Osteoblast (primary cell): ENCODE results near the gene OTC. TPM values are rescaled to one million over a fixed set of nuclear protein-coding genes. Genes with fewer than 3 reads are reported as not detected.

Experiments used
- DNase-seq: peaks from one replicate; pipeline ENCODE4 v3.0.0; 2011; ENCODE audit warnings: low spot score, mixed read lengths; ENCODE audit not compliant: insufficient read length; ENCODE audit errors: missing footprints
- H2AFZ ChIP-seq: 2 replicates; pipeline ENCODE4 v1.6.0; 2011; ENCODE audit warnings: mild to moderate bottlenecking, low read length
- H3K27ac ChIP-seq: 2 replicates; pipeline ENCODE4 v1.5.1; 2011; ENCODE audit warnings: mild to moderate bottlenecking, low read depth, low read length, moderate library complexity
- H3K27me3 ChIP-seq: 2 replicates; pipeline ENCODE4 v1.6.0; 2012; ENCODE audit warnings: mild to moderate bottlenecking, control low read depth, inconsistent platforms, low read length, moderate library complexity; ENCODE audit not compliant: insufficient read depth
- H3K36me3 ChIP-seq: 2 replicates; pipeline ENCODE4 v1.5.1; 2011; ENCODE audit warnings: mild to moderate bottlenecking, low read length, control low read depth, moderate library complexity; ENCODE audit not compliant: insufficient read depth
- H3K4me1 ChIP-seq: 2 replicates; pipeline ENCODE4 v1.5.1; 2011; ENCODE audit warnings: mild to moderate bottlenecking, low read length, control low read depth, moderate library complexity; ENCODE audit not compliant: insufficient read depth
- H3K4me2 ChIP-seq: 2 replicates; pipeline ENCODE4 v1.6.0; 2011; ENCODE audit warnings: mild to moderate bottlenecking, low read length; ENCODE audit not compliant: insufficient read depth
- H3K4me3 ChIP-seq: fragments of 200-600 bp; sonication (generic); 3 replicates; pipeline ENCODE4 v1.5.1; 2012; ENCODE audit warnings: mild to moderate bottlenecking, low read length, inconsistent platforms; ENCODE audit not compliant: insufficient read depth
- H3K79me2 ChIP-seq: 2 replicates; pipeline ENCODE4 v1.6.0; 2012; ENCODE audit warnings: mild to moderate bottlenecking, low read length, control low read depth, inconsistent platforms; ENCODE audit not compliant: insufficient read depth
- H3K9me3 ChIP-seq: 2 replicates; pipeline ENCODE4 v1.5.1; 2011; ENCODE audit warnings: low read depth, low read length, control low read depth
- H4K20me1 ChIP-seq: 2 replicates; pipeline ENCODE4 v1.6.0; 2012; ENCODE audit warnings: mild to moderate bottlenecking, low read length, control low read depth; ENCODE audit not compliant: insufficient read depth
- small RNA-seq: library from RNA; depleted of rRNA; stranded (forward); fragments of <200 nt; gene quantifications from one replicate; pipeline ENCODE3, GENCODE V24; 2012
- total RNA-seq: library from RNA; depleted of rRNA; stranded (reverse); fragments of >200 nt; gene quantifications from 2 replicates; pipeline ENCODE4 v1.2.3, GENCODE V29; 2012
- TF ChIP-seq, protein P1 (sequence below): IDR thresholded peaks from 2 replicates; pipeline ENCODE4 v1.5.1; 2011; ENCODE audit warnings: mild to moderate bottlenecking, low read depth, low read length, moderate library complexity; ENCODE audit errors: extremely low read depth

OTC gene
- total RNA-seq, 1 donor: not detected

GRCh38 chrX:38462257-38462656 is 109.9 kb downstream of the OTC start:
- Histone ChIP-seq H3K4me2 (no peak overlapping the region), H3K4me1 (no peaks in the 10 kb centered on the region), H2AFZ (no peak overlapping the region), H3K79me2 (no peaks in the 10 kb centered on the region), H3K9me3 (no peaks in the 10 kb centered on the region), H4K20me1 (no peaks in the 10 kb centered on the region), H3K4me3 (no peak overlapping the region), H3K36me3 (no peaks in the 10 kb centered on the region), H3K27ac (no peak overlapping the region), H3K27me3 (no peaks in the 10 kb centered on the region)
- TF ChIP-seq, protein P1, sequence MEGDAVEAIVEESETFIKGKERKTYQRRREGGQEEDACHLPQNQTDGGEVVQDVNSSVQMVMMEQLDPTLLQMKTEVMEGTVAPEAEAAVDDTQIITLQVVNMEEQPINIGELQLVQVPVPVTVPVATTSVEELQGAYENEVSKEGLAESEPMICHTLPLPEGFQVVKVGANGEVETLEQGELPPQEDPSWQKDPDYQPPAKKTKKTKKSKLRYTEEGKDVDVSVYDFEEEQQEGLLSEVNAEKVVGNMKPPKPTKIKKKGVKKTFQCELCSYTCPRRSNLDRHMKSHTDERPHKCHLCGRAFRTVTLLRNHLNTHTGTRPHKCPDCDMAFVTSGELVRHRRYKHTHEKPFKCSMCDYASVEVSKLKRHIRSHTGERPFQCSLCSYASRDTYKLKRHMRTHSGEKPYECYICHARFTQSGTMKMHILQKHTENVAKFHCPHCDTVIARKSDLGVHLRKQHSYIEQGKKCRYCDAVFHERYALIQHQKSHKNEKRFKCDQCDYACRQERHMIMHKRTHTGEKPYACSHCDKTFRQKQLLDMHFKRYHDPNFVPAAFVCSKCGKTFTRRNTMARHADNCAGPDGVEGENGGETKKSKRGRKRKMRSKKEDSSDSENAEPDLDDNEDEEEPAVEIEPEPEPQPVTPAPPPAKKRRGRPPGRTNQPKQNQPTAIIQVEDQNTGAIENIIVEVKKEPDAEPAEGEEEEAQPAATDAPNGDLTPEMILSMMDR: no peak
- DNase-seq: no peak

DNA sequence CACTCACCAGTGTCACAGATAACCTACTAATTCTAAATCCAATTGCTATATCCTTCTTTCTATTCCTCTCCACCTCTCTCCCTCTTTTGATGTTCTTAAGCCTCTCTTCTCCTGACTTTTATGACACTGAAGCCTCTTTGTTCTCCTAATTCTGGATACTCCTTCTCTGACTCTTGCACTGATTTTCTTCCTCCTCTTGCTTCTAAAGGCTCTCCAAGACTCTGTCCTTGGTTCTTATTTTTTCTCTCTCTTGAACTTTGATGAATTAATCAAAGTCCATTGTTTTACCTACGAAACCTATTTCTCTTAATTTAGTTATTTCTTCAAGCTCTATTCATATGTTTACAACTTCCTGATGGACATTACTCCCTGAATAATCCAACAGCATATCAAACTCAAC is 113.3 kb downstream of the OTC start:
- Histone ChIP-seq H3K4me1 (no peaks in the 10 kb centered on the region), H3K79me2 (no peaks in the 10 kb centered on the region), H2AFZ (no peak overlapping the region), H3K4me3 (no peak overlapping the region), H4K20me1 (no peaks in the 10 kb centered on the region), H3K27me3 (no peaks in the 10 kb centered on the region), H3K9me3 (no peaks in the 10 kb centered on the region), H3K36me3 (no peaks in the 10 kb centered on the region), H3K4me2 (no peak overlapping the region), H3K27ac (no peak overlapping the region)
- TF ChIP-seq, protein P1: no peak
- DNase-seq: no peak

GRCh38 chrX:38468563-38469157 is 116.3 kb downstream of the OTC start:
- H2AFZ ChIP-seq: no peak overlapping the region
- H3K79me2 ChIP-seq: no peaks in the 10 kb centered on the region
- no peak overlapping the region for H3K4me2 ChIP-seq
- no peaks in the 10 kb centered on the region for H3K9me3 ChIP-seq
- no peaks in the 10 kb centered on the region for H3K36me3 ChIP-seq
- no peak for DNase-seq
- H3K27ac ChIP-seq: no peak overlapping the region
- TF ChIP-seq, protein P1: no peak
- H3K4me3 ChIP-seq: no peak overlapping the region
- H3K4me1 ChIP-seq: no peaks in the 10 kb centered on the region
- no peaks in the 10 kb centered on the region for H4K20me1 ChIP-seq
- H3K27me3 ChIP-seq: no peaks in the 10 kb centered on the region

Small RNAs within 50 kb of the gene (small RNA-seq; reads per million reads assigned to genes)
- gene RF00322: not detected

Other genes with a start within 250 kb of the OTC start
- gene SRPX, start 131.7 kb upstream of the OTC start, total RNA-seq: 76.7 and 93.1 TPM in 2 replicates
- gene RPGR, start 25.1 kb upstream of the OTC start, total RNA-seq: 7.4 and 8.0 TPM in 2 replicates
- 0.29 and 0.36 TPM in 2 replicates for gene TSPAN7, start 208.9 kb downstream of the OTC start, total RNA-seq